Nucleus accumbens (tissue), 56 donors: ENCODE results near the gene IFI27L2.
A peak's percentile ranks its signal among the peaks of the same experiment; 100 is the strongest.

Experiments used
- DNase-seq, 56 donors: peaks; one replicate each; lab custom pipeline; 2025; lab: John Stamatoyannopoulos, UW

Gene IFI27L2

GRCh38 chr14:94153750-94154342 lies 24.4 kb upstream of the IFI27L2 start:
- DNase-seq, result no peak

- no peak for DNase-seq
Measured at GRCh38 chr14:94152676-94153075, 23.3 kb upstream of the IFI27L2 start.

- no peak for DNase-seq
Measured at GRCh38 chr14:94145902-94146527, 16.6 kb upstream of the IFI27L2 start.

GRCh38 chr14:94144765-94145164 lies 15.4 kb upstream of the IFI27L2 start:
- DNase-seq, result no peak

- no peak for DNase-seq
Measured at GRCh38 chr14:94143711-94144110, 14.3 kb upstream of the IFI27L2 start.

- DNase-seq, result no peak
Measured at GRCh38 chr14:94143239-94143638, 13.8 kb upstream of the IFI27L2 start.

- no peak for DNase-seq
Measured at GRCh38 chr14:94142836-94143235, 13.4 kb upstream of the IFI27L2 start.

- no peak for DNase-seq
Measured at GRCh38 chr14:94142247-94142646, 12.8 kb upstream of the IFI27L2 start.

GRCh38 chr14:94139421-94139820 lies 10.0 kb upstream of the IFI27L2 start:
- no peak for DNase-seq

GRCh38 chr14:94139006-94139405 lies 9.6 kb upstream of the IFI27L2 start:
- DNase-seq, result no peak

- no peak for DNase-seq
Measured at GRCh38 chr14:94138251-94138650, 8.8 kb upstream of the IFI27L2 start.

GRCh38 chr14:94136575-94137331 lies 7.3 kb upstream of the IFI27L2 start:
- DNase-seq, result peak in 54 of 56 donors; percentile 8 to 94 (median 75)

- no peak for DNase-seq
Measured at GRCh38 chr14:94135476-94135875, 6.1 kb upstream of the IFI27L2 start.

- peak in 38 of 56 donors; percentile 2 to 86 (median 35) for DNase-seq
Measured at GRCh38 chr14:94132285-94132887, 3.0 kb upstream of the IFI27L2 start.

- DNase-seq, result peak in 37 of 56 donors; percentile 8 to 75 (median 35)
Measured at GRCh38 chr14:94129758-94130414, 482 bp upstream of the IFI27L2 start.

GRCh38 chr14:94128216-94128839 lies 1.1 kb downstream of the IFI27L2 start:
- no peak for DNase-seq

- DNase-seq, result no peak
Measured at GRCh38 chr14:94127330-94127729, 2.1 kb downstream of the IFI27L2 start.

GRCh38 chr14:94126800-94127199 lies 2.6 kb downstream of the IFI27L2 start:
- DNase-seq, result no peak

GRCh38 chr14:94126419-94126677 lies 3.1 kb downstream of the IFI27L2 start:
- DNase-seq, result no peak

- DNase-seq, result no peak
Measured at GRCh38 chr14:94125659-94126418, 3.6 kb downstream of the IFI27L2 start.
